GM12878 (cell line): Measurements from ENCODE around the gene TIPARP. TPM values are rescaled to one million over a fixed set of nuclear protein-coding genes. Genes with fewer than 3 reads are reported as not detected.

Experiments used
- CBX5 ChIP-seq: sonication (generic); IDR thresholded peaks from 2 replicates; pipeline ENCODE4 v1.6.1; 2016; ENCODE audit warnings: low read depth, moderate library complexity, mild to moderate bottlenecking, inconsistent platforms
- CREM ChIP-seq: IDR thresholded peaks from 2 replicates; pipeline ENCODE4 v1.6.1; 2014; ENCODE audit warnings: antibody characterized with exemption, low read depth
- KAT2A ChIP-seq: conservative IDR thresholded peaks from 2 replicates; pipeline ENCODE4 v1.6.1; 2011; ENCODE audit warnings: low read depth, low read length; ENCODE audit not compliant: control insufficient read depth
- MEF2B ChIP-seq: fragments of 450-650 bp; IDR thresholded peaks from 2 replicates; pipeline ENCODE4 v1.6.1; 2018; ENCODE audit warnings: mild to moderate bottlenecking, moderate library complexity; ENCODE audit not compliant: partially characterized antibody, poor library complexity, severe bottlenecking
- MTA3 ChIP-seq: IDR thresholded peaks from 2 replicates; pipeline ENCODE4 v1.6.1; 2012; ENCODE audit warnings: low read length, inconsistent platforms, borderline replicate concordance
- MXI1 ChIP-seq: fragments of 150-350 bp; IDR thresholded peaks from 2 replicates; pipeline ENCODE4 v1.6.1; 2011; ENCODE audit warnings: low read depth, mild to moderate bottlenecking, inconsistent platforms, low read length, improper control_type of control experiment
- NFXL1 ChIP-seq: fragments of 450-650 bp; IDR thresholded peaks from 2 replicates; pipeline ENCODE4 v1.6.1; 2017; ENCODE audit warnings: antibody characterized with exemption, mild to moderate bottlenecking, borderline replicate concordance
- NR2C2 ChIP-seq: IDR thresholded peaks from 2 replicates; pipeline ENCODE4 v1.6.1; 2011; ENCODE audit warnings: borderline replicate concordance, low read depth; ENCODE audit not compliant: control insufficient read depth, insufficient read length
- RAD51 ChIP-seq: fragments of 450-650 bp; IDR thresholded peaks from 2 replicates; pipeline ENCODE4 v1.6.1; 2016; ENCODE audit warnings: moderate library complexity, mild to moderate bottlenecking, inconsistent platforms
- SREBF2 ChIP-seq: IDR thresholded peaks from 2 replicates; pipeline ENCODE4 v1.6.1; 2012; ENCODE audit warnings: mild to moderate bottlenecking, low read length
- TCF7 ChIP-seq: IDR thresholded peaks from 2 replicates; pipeline ENCODE4 v1.6.1; 2014; ENCODE audit warnings: antibody characterized with exemption, borderline replicate concordance
- USF2 ChIP-seq: IDR thresholded peaks from 2 replicates; pipeline ENCODE4 v1.6.1; 2011; ENCODE audit warnings: low read depth, low read length, improper control_type of control experiment, borderline replicate concordance
- WRNIP1 ChIP-seq: IDR thresholded peaks from 2 replicates; pipeline ENCODE4 v1.6.1; 2011; ENCODE audit warnings: low read depth, low read length, improper control_type of control experiment, borderline replicate concordance
- YY1 ChIP-seq: IDR thresholded peaks from 2 replicates; pipeline ENCODE4 v1.6.1; 2011; ENCODE audit warnings: low read depth, mild to moderate bottlenecking, low read length
- ZBTB33 ChIP-seq: fragments of 450-650 bp; IDR thresholded peaks from 2 replicates; pipeline ENCODE4 v1.6.1; 2017; ENCODE audit warnings: mild to moderate bottlenecking
- ZSCAN29 ChIP-seq: fragments of 450-650 bp; IDR thresholded peaks from 2 replicates; pipeline ENCODE4 v1.6.1; 2017; ENCODE audit warnings: mild to moderate bottlenecking, moderate library complexity
- polyA plus RNA-seq, 11 experiments: library from polyadenylated mRNA; depleted of rRNA in 4 of 11; unstranded in 6 of 11; stranded (reverse) in 5 of 11; fragments of >200 nt; fragmentation: Nextera tagmentation in 4 of 11; fragmentation: Illumina TruSeq in 1 of 11; extraction: Ambion mirVana in 4 of 11; extraction: Trizol in 1 of 11; gene quantifications; 1 replicate in 1 of 11; 2 replicates in 10 of 11; pipeline versions ENCODE4 v1.2.1 to v1.2.3, GENCODE V29; 2011 to 2016; ENCODE audit warnings: inconsistent platforms in 2 of 11, missing spikeins in 2 of 11, low read depth in 1 of 11
- total RNA-seq, 4 experiments: library from RNA; depleted of rRNA in 3 of 4; stranded (reverse); fragments of >200 nt in 3 of 4; fragmentation: Illumina TruSeq in 1 of 4; extraction: Trizol in 1 of 4; gene quantifications; 2 replicates each; pipeline versions ENCODE4 v1.2.1 to v1.2.3, GENCODE V29; 2013 to 2021
- TF ChIP-seq, protein P1 (sequence below): fragments of 150-350 bp; IDR thresholded peaks from 2 replicates; pipeline ENCODE4 v1.6.1; 2016; ENCODE audit warnings: low read depth, low read length
- TF ChIP-seq, protein P2 (sequence below): IDR thresholded peaks from 2 replicates; pipeline ENCODE4 v1.6.1; 2012; ENCODE audit warnings: low read depth, low read length, improper control_type of control experiment
- TF ChIP-seq, protein P3 (sequence below): IDR thresholded peaks from 2 replicates; pipeline ENCODE4 v1.6.1; 2011; ENCODE audit warnings: low read depth, mild to moderate bottlenecking, low read length, moderate library complexity, borderline replicate concordance; ENCODE audit errors: extremely low read depth
- TF ChIP-seq, protein P4 (sequence below): IDR thresholded peaks from 2 replicates; pipeline ENCODE4 v1.6.1; 2012; ENCODE audit warnings: low read depth, low read length, improper control_type of control experiment

TIPARP gene
- total and polyA plus RNA-seq, 10 of the 15 experiments (the other 5 are each of a cell fraction or from before 2014, with no cell fraction given) = 3.2 to 21.5 (median 12.0) TPM

DNA sequence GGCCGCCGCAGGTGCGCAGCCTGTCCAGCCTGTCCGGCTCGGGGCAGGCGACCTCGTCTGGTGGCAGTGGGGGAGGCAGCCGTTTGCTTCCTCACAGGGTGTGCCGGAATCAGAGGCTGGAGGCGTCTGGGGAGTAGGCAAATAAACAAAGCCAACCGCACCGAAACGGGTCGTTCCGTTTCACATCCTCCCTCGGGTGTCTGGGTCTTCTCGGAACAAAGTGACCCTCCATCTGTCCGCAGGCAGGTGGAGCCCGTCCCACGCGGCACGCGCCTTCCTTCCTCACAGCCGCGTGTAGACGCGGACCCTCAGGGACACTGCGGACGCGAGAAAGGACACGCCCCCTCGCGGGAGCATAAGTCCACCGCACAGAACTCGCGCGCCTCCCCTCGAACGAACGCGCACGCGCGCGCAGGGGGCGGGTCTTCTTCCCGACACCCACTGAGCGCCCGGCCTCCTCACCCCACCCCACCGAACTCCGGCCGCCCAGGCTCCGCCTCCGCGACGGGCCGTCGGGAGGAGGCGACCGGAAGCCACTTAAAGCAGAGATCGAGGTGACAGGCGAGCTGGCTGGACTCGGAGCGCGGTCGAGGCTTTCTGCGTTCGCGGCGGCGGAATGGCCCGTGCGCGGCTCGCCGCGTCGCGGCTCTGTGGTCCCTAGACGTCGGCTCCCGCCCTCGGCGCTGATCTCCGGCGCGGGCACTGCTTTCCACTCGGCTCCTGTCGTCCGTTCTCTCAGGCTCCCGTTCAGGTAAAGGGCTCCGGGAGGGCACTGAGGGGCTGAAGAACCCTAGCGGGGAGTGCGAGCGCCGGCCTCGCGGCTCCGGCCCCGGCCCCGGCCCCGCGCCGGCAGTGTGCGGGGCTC is at the start of gene TIPARP (continued):
- TF ChIP-seq, protein P1, sequence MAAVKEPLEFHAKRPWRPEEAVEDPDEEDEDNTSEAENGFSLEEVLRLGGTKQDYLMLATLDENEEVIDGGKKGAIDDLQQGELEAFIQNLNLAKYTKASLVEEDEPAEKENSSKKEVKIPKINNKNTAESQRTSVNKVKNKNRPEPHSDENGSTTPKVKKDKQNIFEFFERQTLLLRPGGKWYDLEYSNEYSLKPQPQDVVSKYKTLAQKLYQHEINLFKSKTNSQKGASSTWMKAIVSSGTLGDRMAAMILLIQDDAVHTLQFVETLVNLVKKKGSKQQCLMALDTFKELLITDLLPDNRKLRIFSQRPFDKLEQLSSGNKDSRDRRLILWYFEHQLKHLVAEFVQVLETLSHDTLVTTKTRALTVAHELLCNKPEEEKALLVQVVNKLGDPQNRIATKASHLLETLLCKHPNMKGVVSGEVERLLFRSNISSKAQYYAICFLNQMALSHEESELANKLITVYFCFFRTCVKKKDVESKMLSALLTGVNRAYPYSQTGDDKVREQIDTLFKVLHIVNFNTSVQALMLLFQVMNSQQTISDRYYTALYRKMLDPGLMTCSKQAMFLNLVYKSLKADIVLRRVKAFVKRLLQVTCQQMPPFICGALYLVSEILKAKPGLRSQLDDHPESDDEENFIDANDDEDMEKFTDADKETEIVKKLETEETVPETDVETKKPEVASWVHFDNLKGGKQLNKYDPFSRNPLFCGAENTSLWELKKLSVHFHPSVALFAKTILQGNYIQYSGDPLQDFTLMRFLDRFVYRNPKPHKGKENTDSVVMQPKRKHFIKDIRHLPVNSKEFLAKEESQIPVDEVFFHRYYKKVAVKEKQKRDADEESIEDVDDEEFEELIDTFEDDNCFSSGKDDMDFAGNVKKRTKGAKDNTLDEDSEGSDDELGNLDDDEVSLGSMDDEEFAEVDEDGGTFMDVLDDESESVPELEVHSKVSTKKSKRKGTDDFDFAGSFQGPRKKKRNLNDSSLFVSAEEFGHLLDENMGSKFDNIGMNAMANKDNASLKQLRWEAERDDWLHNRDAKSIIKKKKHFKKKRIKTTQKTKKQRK = no peak
- TF ChIP-seq MEF2B (peak; percentile 93), MTA3 (no peak; the same call in 1 of the 2 replicates), TCF7 (0 out of 2 replicates have a peak, but pooled peaks have one; percentile 3), KAT2A (no peak), ZBTB33 (no peak), NFXL1 (no peak), RAD51 (no peak), MXI1 (peak; percentile 92), WRNIP1 (no peak), YY1 (peak; percentile 80; the same call in 1 of the 2 replicates), USF2 (no peak), CREM (peak; percentile 76), NR2C2 (no peak), SREBF2 (no peak), CBX5 (peak; percentile 97), ZSCAN29 (peak; percentile 99)
- TF ChIP-seq, protein P2, sequence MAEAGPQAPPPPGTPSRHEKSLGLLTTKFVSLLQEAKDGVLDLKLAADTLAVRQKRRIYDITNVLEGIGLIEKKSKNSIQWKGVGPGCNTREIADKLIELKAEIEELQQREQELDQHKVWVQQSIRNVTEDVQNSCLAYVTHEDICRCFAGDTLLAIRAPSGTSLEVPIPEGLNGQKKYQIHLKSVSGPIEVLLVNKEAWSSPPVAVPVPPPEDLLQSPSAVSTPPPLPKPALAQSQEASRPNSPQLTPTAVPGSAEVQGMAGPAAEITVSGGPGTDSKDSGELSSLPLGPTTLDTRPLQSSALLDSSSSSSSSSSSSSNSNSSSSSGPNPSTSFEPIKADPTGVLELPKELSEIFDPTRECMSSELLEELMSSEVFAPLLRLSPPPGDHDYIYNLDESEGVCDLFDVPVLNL = peak; percentile 53; the same call in 1 of the 2 replicates
- TF ChIP-seq, protein P3, sequence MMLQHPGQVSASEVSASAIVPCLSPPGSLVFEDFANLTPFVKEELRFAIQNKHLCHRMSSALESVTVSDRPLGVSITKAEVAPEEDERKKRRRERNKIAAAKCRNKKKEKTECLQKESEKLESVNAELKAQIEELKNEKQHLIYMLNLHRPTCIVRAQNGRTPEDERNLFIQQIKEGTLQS = no peak
- TF ChIP-seq, protein P4, sequence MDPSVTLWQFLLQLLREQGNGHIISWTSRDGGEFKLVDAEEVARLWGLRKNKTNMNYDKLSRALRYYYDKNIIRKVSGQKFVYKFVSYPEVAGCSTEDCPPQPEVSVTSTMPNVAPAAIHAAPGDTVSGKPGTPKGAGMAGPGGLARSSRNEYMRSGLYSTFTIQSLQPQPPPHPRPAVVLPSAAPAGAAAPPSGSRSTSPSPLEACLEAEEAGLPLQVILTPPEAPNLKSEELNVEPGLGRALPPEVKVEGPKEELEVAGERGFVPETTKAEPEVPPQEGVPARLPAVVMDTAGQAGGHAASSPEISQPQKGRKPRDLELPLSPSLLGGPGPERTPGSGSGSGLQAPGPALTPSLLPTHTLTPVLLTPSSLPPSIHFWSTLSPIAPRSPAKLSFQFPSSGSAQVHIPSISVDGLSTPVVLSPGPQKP = peak; percentile 77
